GM12878 (cell line): ENCODE data around the gene FRMD5. TPM values are rescaled to one million over a fixed set of nuclear protein-coding genes. Genes with fewer than 3 reads are reported as not detected.

ENCODE experiments used
- ATAC-seq: fragments of 200-7000 bp; cut with Tn5 transposase; 3 replicates; pipeline ENCODE4 v1.9.1; 2020; ENCODE audit warnings: mild to moderate bottlenecking, moderate library complexity
- BruUV-seq: library from RNA; stranded (reverse); fragments of 400-500 nt; replicated peaks from 2 replicates; lab custom pipeline; 2021; lab: Mats Ljungman, UMichigan
- CTCF ChIA-PET: fragments of 300-600 bp; sonication (Branson Sonifier 250); formaldehyde crosslinking; extraction: SDS; loops from one replicate; lab custom pipeline; 2021; ENCODE audit warnings: inconsistent platforms; lab: Yijun Ruan, JAX
- POLR2A ChIA-PET: fragments of 350-600 bp; formaldehyde crosslinking; extraction: SDS; loops from one replicate; lab custom pipeline; 2021; ENCODE audit warnings: inconsistent platforms; lab: Charles Lee
- RAD21 ChIA-PET: fragments of 300-600 bp; sonication (Branson Sonifier 250); formaldehyde crosslinking; loops from one replicate; lab custom pipeline; 2023; ENCODE audit warnings: antibody characterized with exemption; ENCODE audit not compliant: unreplicated experiment; lab: Charles Lee
- SMC1A ChIA-PET: fragments of 300-600 bp; sonication (Branson Sonifier 250); formaldehyde crosslinking; loops from one replicate; lab custom pipeline; 2023; ENCODE audit not compliant: unreplicated experiment, uncharacterized antibody; lab: Charles Lee
- DNase-seq: peaks from one replicate; pipeline ENCODE4 v3.0.0-alpha.2; 2011; ENCODE audit warnings: low read depth, low spot score
- FAIRE-seq: peaks from 3 replicates; lab custom pipeline; 2011; peaks lifted over from hg19 to GRCh38; lab: Jason Lieb, UNC
- H2AFZ ChIP-seq: 2 replicates; pipeline ENCODE4 v1.6.0; 2011; ENCODE audit warnings: low read depth, low read length, control low read depth; ENCODE audit not compliant: control insufficient read depth
- H3K27ac ChIP-seq: 2 replicates; pipeline ENCODE4 v1.5.1; 2011; ENCODE audit warnings: control low read depth; ENCODE audit not compliant: control insufficient read depth, insufficient read depth
- H3K27me3 ChIP-seq, 2 experiments: replicated peaks in 1 of 2; 2 replicates each; pipeline versions ENCODE4 v1.6.0 to v1.6.1; 2011; ENCODE audit warnings: low read length in 1 of 2; ENCODE audit not compliant: control insufficient read depth in 2 of 2, insufficient read depth in 2 of 2
- H3K36me3 ChIP-seq, 2 experiments: 2 replicates each; pipeline ENCODE4 v1.5.1; 2011; ENCODE audit warnings: low read length in 1 of 2; ENCODE audit not compliant: control insufficient read depth in 2 of 2, insufficient read depth in 2 of 2
- H3K4me1 ChIP-seq: 2 replicates; pipeline ENCODE4 v1.6.1; 2011; ENCODE audit warnings: mild to moderate bottlenecking, low read length, moderate library complexity, mixed read lengths; ENCODE audit not compliant: control insufficient read depth, insufficient read depth
- H3K4me2 ChIP-seq: 2 replicates; pipeline ENCODE4 v1.6.0; 2011; ENCODE audit warnings: control low read depth; ENCODE audit not compliant: control insufficient read depth, insufficient read depth
- H3K4me3 ChIP-seq: fragments of 200-600 bp; sonication (generic); 2 replicates; pipeline ENCODE4 v1.5.1; 2016
- H3K79me2 ChIP-seq: 2 replicates; pipeline ENCODE4 v1.6.0; 2011; ENCODE audit warnings: low read length; ENCODE audit not compliant: control insufficient read depth, insufficient read depth
- H3K9ac ChIP-seq: 2 replicates; pipeline ENCODE4 v1.8.0; 2011; ENCODE audit warnings: low read length, control low read depth, mixed read lengths; ENCODE audit not compliant: control insufficient read depth, insufficient read depth
- H3K9me3 ChIP-seq: replicated peaks from 3 replicates; pipeline ENCODE4 v1.5.1; 2011; ENCODE audit warnings: mild to moderate bottlenecking, low read length; ENCODE audit not compliant: control insufficient read depth, insufficient read depth
- H4K20me1 ChIP-seq: 2 replicates; pipeline ENCODE4 v1.6.0; 2011; ENCODE audit not compliant: control insufficient read depth, insufficient read depth
- CBX5 ChIP-seq: sonication (generic); IDR thresholded peaks from 2 replicates; pipeline ENCODE4 v1.6.1; 2016; ENCODE audit warnings: low read depth, moderate library complexity, mild to moderate bottlenecking, inconsistent platforms
- EP300 ChIP-seq, 2 experiments: fragments of 150-350 bp in 1 of 2; IDR thresholded peaks; 2 replicates each; pipeline ENCODE4 v1.6.1; 2011 to 2012; ENCODE audit warnings: low read depth in 2 of 2, low read length in 2 of 2, borderline replicate concordance in 1 of 2, improper control_type of control experiment in 1 of 2, inconsistent platforms in 1 of 2; ENCODE audit not compliant: control insufficient read depth in 1 of 2
- FOS ChIP-seq: IDR thresholded peaks from 3 replicates; pipeline ENCODE4 v1.6.1; 2011; ENCODE audit warnings: borderline replicate concordance; ENCODE audit not compliant: insufficient read length; ENCODE audit errors: extremely low read depth
- JUNB ChIP-seq: IDR thresholded peaks from 2 replicates; pipeline ENCODE4 v1.6.1; 2016; ENCODE audit warnings: antibody characterized with exemption, mild to moderate bottlenecking
- NRF1 ChIP-seq: conservative IDR thresholded peaks from 2 replicates; pipeline ENCODE4 v1.6.1; 2011; ENCODE audit warnings: mild to moderate bottlenecking, low read depth, low read length, improper control_type of control experiment
- POLR2A ChIP-seq: IDR thresholded peaks from 2 replicates; pipeline ENCODE4 v1.6.1; 2011; ENCODE audit warnings: low read depth, mild to moderate bottlenecking, low read length
- RAD21 ChIP-seq: IDR thresholded peaks from 2 replicates; pipeline ENCODE4 v1.6.1; 2011; ENCODE audit warnings: mild to moderate bottlenecking, low read depth, low read length, moderate library complexity; ENCODE audit not compliant: insufficient read depth
- SMAD5 ChIP-seq: IDR thresholded peaks from 2 replicates; pipeline ENCODE4 v1.6.1; 2016; ENCODE audit warnings: antibody characterized with exemption, low read depth
- SMC3 ChIP-seq: IDR thresholded peaks from 2 replicates; pipeline ENCODE4 v1.6.1; 2011; ENCODE audit warnings: low read length, improper control_type of control experiment, borderline replicate concordance
- SREBF2 ChIP-seq: IDR thresholded peaks from 2 replicates; pipeline ENCODE4 v1.6.1; 2012; ENCODE audit warnings: mild to moderate bottlenecking, low read length
- WGBS: methylation state at CpG from one replicate; pipeline ENCODE4 v1.1.6; 2016; ENCODE audit warnings: low lambda C conversion rate; ENCODE audit not compliant: insufficient replicate concordance, insufficient coverage; ENCODE audit errors: missing lambda C conversion rate; 5-methylcytosine and 5-hydroxymethylcytosine counted together
- in situ Hi-C: fragments of 300-500 bp; cut with MboI; formaldehyde crosslinking; loops from 9 replicates; pipeline ENCODE4 v1.14.3; 2018; ENCODE audit warnings: mixed read lengths
- intact Hi-C: fragments of 100-400 bp; cut with micrococcal nuclease; formaldehyde crosslinking; loops from one replicate; pipeline ENCODE4 v1.14.2; 2022; ENCODE audit not compliant: unreplicated experiment
- polyA plus RNA-seq, 11 experiments: library from polyadenylated mRNA; depleted of rRNA in 4 of 11; unstranded in 6 of 11; stranded (reverse) in 5 of 11; fragments of >200 nt; fragmentation: Nextera tagmentation in 4 of 11; fragmentation: Illumina TruSeq in 1 of 11; extraction: Ambion mirVana in 4 of 11; extraction: Trizol in 1 of 11; gene quantifications; 1 replicate in 1 of 11; 2 replicates in 10 of 11; pipeline versions ENCODE4 v1.2.1 to v1.2.3, GENCODE V29; 2011 to 2016; ENCODE audit warnings: inconsistent platforms in 2 of 11, missing spikeins in 2 of 11, low read depth in 1 of 11
- total RNA-seq, 4 experiments: library from RNA; depleted of rRNA in 3 of 4; stranded (reverse); fragments of >200 nt in 3 of 4; fragmentation: Illumina TruSeq in 1 of 4; extraction: Trizol in 1 of 4; gene quantifications; 2 replicates each; pipeline versions ENCODE4 v1.2.1 to v1.2.3, GENCODE V29; 2013 to 2021

Gene FRMD5
- total and polyA plus RNA-seq, 10 of the 15 experiments (the other 5 are each of a cell fraction or from before 2014, with no cell fraction given): 0.26 to 6.4 (median 0.68) TPM; not detected in 1

DNA sequence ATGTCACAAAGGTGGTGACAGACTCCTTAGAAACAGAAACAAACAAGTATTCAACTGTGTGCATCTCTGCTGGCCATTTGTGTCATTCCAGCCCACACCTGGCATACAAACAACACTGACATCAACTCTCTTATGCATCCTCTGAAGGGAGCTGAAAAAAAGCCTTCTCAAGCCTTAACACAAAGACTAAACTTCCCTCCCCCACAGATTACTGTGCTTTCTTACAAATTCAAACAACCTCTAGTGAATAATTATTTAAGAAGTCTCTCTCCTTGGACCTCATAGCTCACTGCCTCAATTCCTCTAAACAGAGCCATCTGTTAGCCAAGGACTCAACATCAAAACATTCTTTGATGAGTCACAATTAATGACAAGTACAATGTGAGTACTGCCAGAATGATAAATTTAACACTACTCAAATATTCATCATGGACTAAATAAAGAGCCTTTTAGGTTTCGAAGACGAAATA, 236.2 kb downstream of the FRMD5 start:
- BruUV-seq: no TSS peak
- no peak overlapping the region for H3K9ac ChIP-seq
- H4K20me1 ChIP-seq: no peaks in the 10 kb centered on the region
- no peak for FAIRE-seq
- no peaks in the 10 kb centered on the region for H3K36me3 ChIP-seq
- DNase-seq: no peak
- H3K4me1 ChIP-seq: no peaks in the 10 kb centered on the region
- in situ Hi-C loops (no loop called here), intact Hi-C loops (no loop called here)
- no peak for TF ChIP-seq EP300 (IDR thresholded peaks at IDR 0.05; ENCODE audit: borderline replicate concordance in 1 of 2, control insufficient read depth in 1 of 2, low read depth in 2 of 2, low read length in 2 of 2)
- no peak for TF ChIP-seq SREBF2
- TF ChIP-seq CBX5: no peak
- TF ChIP-seq JUNB: no peak
- no peak for TF ChIP-seq SMAD5
- TF ChIP-seq NRF1: no peak
- TF ChIP-seq RAD21: no peak
- TF ChIP-seq SMC3: no peak
- TF ChIP-seq POLR2A: no peak
- TF ChIP-seq FOS: no peak
- ChIA-PET RAD21 (no interaction called here), CTCF (interaction anchor here (0.6 to 1.6 kb wide), 4 partner anchors 12 to 259 kb away, joined by 3 to 4 read pairs (median 4); no protein-coding TSS in a partner anchor), POLR2A (no interaction called here), SMC1A (interaction anchor here (1.2 to 1.4 kb wide), 2 partner anchors 43 to 45 kb away, joined by 3 to 4 read pairs; no protein-coding TSS in a partner anchor)
- H3K27ac ChIP-seq: no peak overlapping the region
- no peaks in the 10 kb centered on the region for H3K9me3 ChIP-seq
- no peak overlapping the region for H3K4me3 ChIP-seq
- H3K79me2 ChIP-seq: no peaks in the 10 kb centered on the region
- no peaks in the 10 kb centered on the region for H3K27me3 ChIP-seq
- ATAC-seq: no peak; the same call in 2 of the 3 replicates
- no peak overlapping the region for H2AFZ ChIP-seq
- H3K4me2 ChIP-seq: no peak overlapping the region
- WGBS: 71% methylated on average over 2 of the region's 2 CpGs
